HFFc6 (cell line): Measurements from ENCODE around the gene SV2B. TPM values are rescaled to one million over a fixed set of nuclear protein-coding genes. Genes with fewer than 3 reads are reported as not detected.

Experiments used
- DNase-seq: peaks from one replicate; pipeline ENCODE4 v3.0.0-alpha.2; 2018
- H3K27ac Mint-ChIP-seq: 2 replicates; pipeline ENCODE4 v1.8.0; 2020; ENCODE audit warnings: mild to moderate bottlenecking, mixed read lengths
- H3K27me3 Mint-ChIP-seq: 2 replicates; pipeline ENCODE4 v1.8.0; 2021; ENCODE audit warnings: mild to moderate bottlenecking, moderate library complexity, mixed read lengths; ENCODE audit not compliant: insufficient read depth
- H3K36me3 Mint-ChIP-seq: 2 replicates; pipeline ENCODE4 v1.8.0; 2021; ENCODE audit warnings: low read depth, mixed read lengths
- H3K4me1 Mint-ChIP-seq: 2 replicates; pipeline ENCODE4 v1.8.0; 2020; ENCODE audit warnings: low read depth, mixed read lengths
- H3K4me3 Mint-ChIP-seq: 2 replicates; pipeline ENCODE4 v1.8.0; 2020; ENCODE audit warnings: mild to moderate bottlenecking, moderate library complexity, mixed read lengths
- H3K9me3 Mint-ChIP-seq: 2 replicates; pipeline ENCODE4 v1.8.0; 2020; ENCODE audit warnings: mild to moderate bottlenecking, mixed read lengths
- CTCF ChIP-seq: fragments of 200-600 bp; sonication (generic); IDR thresholded peaks from 2 replicates; pipeline ENCODE4 v1.5.0; 2021; ENCODE audit warnings: antibody characterized with exemption, mild to moderate bottlenecking
- total RNA-seq, 6 experiments: library from RNA; stranded (reverse); fragmentation: NEBNext Ultra II Directional; extraction: Animal tissue kit (Norgen Biotek cat#: 25700); gene quantifications; 2 replicates in 1 of 6; 3 replicates in 5 of 6; pipeline ENCODE4 v1.2.3, GENCODE V29; 2021

SV2B gene
- total RNA-seq, 6 experiments from 2014 or later, result not detected

- no peak for DNase-seq
- no peaks in the 10 kb centered on the region for H3K4me1 Mint-ChIP-seq
- no peaks in the 10 kb centered on the region for H3K36me3 Mint-ChIP-seq
- peaks cover 3% of the 10 kb centered on the region; the same call in 1 of the 2 replicates for H3K9me3 Mint-ChIP-seq
- H3K27ac Mint-ChIP-seq, result no peak overlapping the region
- H3K27me3 Mint-ChIP-seq, result no peaks in the 10 kb centered on the region; the same call in 1 of the 2 replicates
- no peak overlapping the region for H3K4me3 Mint-ChIP-seq
- TF ChIP-seq CTCF, result no peak
Observed at GRCh38 chr15:91125162-91125561, 25.1 kb downstream of the SV2B start.

GRCh38 chr15:91126080-91126479, 26.0 kb downstream of the SV2B start:
- Mint-ChIP-seq H3K27ac (no peak overlapping the region), H3K27me3 (no peaks in the 10 kb centered on the region; the same call in 1 of the 2 replicates), H3K4me1 (no peaks in the 10 kb centered on the region), H3K36me3 (no peaks in the 10 kb centered on the region), H3K9me3 (peaks cover 3% of the 10 kb centered on the region; the same call in 1 of the 2 replicates), H3K4me3 (no peak overlapping the region)
- DNase-seq, result no peak
- TF ChIP-seq CTCF, result no peak

GRCh38 chr15:91127236-91127955, 27.3 kb downstream of the SV2B start:
- TF ChIP-seq CTCF, result no peak
- Mint-ChIP-seq H3K36me3 (no peaks in the 10 kb centered on the region), H3K4me3 (no peak overlapping the region), H3K9me3 (peaks cover 3% of the 10 kb centered on the region; the same call in 1 of the 2 replicates), H3K27ac (no peak overlapping the region), H3K27me3 (no peaks in the 10 kb centered on the region; the same call in 1 of the 2 replicates), H3K4me1 (no peaks in the 10 kb centered on the region)
- DNase-seq, result no peak

GRCh38 chr15:91128016-91128415, 28.0 kb downstream of the SV2B start:
- peaks cover 3% of the 10 kb centered on the region; the same call in 1 of the 2 replicates for H3K9me3 Mint-ChIP-seq
- TF ChIP-seq CTCF, result no peak
- H3K27ac Mint-ChIP-seq, result no peak overlapping the region
- no peaks in the 10 kb centered on the region for H3K36me3 Mint-ChIP-seq
- peaks cover under 1% of the 10 kb centered on the region; the same call in 1 of the 2 replicates for H3K27me3 Mint-ChIP-seq
- DNase-seq, result no peak
- H3K4me3 Mint-ChIP-seq, result no peak overlapping the region
- H3K4me1 Mint-ChIP-seq, result no peaks in the 10 kb centered on the region

- Mint-ChIP-seq H3K4me3 (no peak overlapping the region), H3K4me1 (no peaks in the 10 kb centered on the region), H3K36me3 (no peaks in the 10 kb centered on the region), H3K9me3 (no peaks in the 10 kb centered on the region; the same call in 1 of the 2 replicates), H3K27ac (no peak overlapping the region), H3K27me3 (peaks cover 2% of the 10 kb centered on the region; the same call in 1 of the 2 replicates)
- no peak for TF ChIP-seq CTCF
- no peak for DNase-seq
Observed at GRCh38 chr15:91129436-91129835, 29.4 kb downstream of the SV2B start.
